ENCODE data around the gene TF.

DNA sequence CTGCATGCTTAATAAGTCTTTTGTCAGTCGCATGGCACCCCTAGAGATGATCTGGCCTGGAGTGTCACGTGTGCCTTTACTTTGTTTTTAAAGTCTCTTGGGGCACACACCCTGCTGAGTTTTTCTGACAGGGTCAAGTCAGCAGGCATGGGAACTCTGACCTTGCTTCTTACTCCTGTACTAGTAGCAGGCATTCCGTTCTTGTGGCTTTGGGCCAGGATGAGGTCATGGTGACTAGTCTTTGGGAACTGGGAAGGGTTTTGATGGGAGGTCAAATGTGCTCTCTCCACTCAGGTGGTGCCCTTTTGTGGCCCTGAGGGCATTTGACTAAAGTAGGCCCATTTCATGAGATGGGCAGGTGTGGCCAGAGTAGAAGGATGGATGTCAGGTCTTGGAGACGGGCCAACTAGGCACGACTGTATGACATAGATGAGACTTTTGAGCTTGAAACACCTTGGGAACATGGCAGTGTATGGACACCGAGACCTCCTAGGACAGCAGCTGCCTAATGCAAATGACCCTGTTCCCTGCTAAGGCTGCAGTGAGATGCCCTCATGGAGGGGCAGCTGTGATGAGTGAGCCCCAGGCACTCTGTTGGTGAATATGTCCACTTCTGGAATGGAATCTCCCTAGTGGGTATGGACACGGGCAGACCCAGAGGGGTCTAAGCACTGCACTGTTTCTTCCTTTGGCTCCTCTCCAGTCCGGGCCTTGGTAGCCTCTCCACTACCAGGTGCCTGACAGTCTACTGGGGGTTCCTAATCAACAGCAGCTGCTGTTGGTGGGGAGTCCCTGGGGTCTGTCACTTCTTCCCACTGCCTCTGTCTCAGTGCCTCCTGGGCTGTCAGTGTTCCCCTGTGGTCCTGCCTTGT, 75.8 kb downstream of the TF start:
- no peak for TF ChIP-seq EZH2 (IDR thresholded peaks at IDR 0.05; ENCODE audit: borderline replicate concordance, low read length)
- TF ChIP-seq CTCF (conservative IDR thresholded peaks at IDR 0.05 in 1 of 2, IDR thresholded peaks at IDR 0.05 in 1 of 2; ENCODE audit: extremely low read depth in 1 of 2, insufficient read depth in 1 of 2, low read depth in 1 of 2, low read length in 2 of 2): peak; percentile 41 to 53
